Measurements from ENCODE around the gene SYT1. TPM values are rescaled to one million over a fixed set of nuclear protein-coding genes. Genes with fewer than 3 reads are reported as not detected.

SYT1 gene
- total and polyA plus RNA-seq, 2 donors (not counting 3 experiments of a cell fraction or from before 2014, with no cell fraction given) = 3.2 to 15.3 TPM

DNA sequence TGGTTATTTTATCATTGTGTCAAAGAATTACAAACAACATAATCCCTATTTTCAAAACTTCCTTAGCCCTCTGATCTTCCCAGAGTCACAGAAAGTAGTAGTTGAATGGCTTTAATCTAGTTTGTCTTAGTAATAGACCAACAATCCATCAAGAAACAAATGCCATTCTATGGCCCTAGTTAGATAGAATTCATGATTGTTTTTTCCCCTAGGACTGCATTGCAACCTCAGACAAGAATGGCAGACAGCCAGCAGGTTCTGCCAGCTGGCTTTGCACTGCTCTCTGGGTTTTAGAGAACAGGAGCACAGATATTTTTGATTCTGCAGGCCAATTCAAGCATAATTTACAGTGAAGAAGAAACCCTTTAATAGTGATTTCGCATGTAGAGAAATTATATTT lies 33.8 kb downstream of the SYT1 start:
- BruUV-seq (replicated peaks) = no TSS peak
- intact Hi-C loops (cut with micrococcal nuclease) (no loop called here), dilution Hi-C loops (cut with MboI; ENCODE audit: extremely low pct_ligation_motif_present, low sequenced_read_pairs) (no loop called here)
- Histone ChIP-seq H3K9me3 (replicated peaks; ENCODE audit: control insufficient read depth, insufficient read depth, low read length) (no peaks in the 10 kb centered on the region), H3K27me3 (ENCODE audit: control insufficient read depth in 2 of 2, insufficient read depth in 2 of 2, low read length in 2 of 2) (no peaks in the 10 kb centered on the region), H3K9ac (replicated peaks; ENCODE audit: extremely low read depth, insufficient read depth, low read length) (no peak overlapping the region), H3K4me1 (ENCODE audit: control insufficient read depth, extremely low read depth, insufficient read depth, low read length) (no peaks in the 10 kb centered on the region), H4K20me1 (replicated peaks; ENCODE audit: control insufficient read depth, extremely low read depth, insufficient read depth, low read length) (no peaks in the 10 kb centered on the region), H3K36me3 (ENCODE audit: control insufficient read depth in 2 of 2, extremely low read depth in 1 of 2, insufficient read depth in 2 of 2, low read length in 2 of 2) (no peaks in the 10 kb centered on the region), H3K4me3 (replicated peaks in 1 of 3; ENCODE audit: insufficient read depth in 1 of 3, low read depth in 1 of 3, low read length in 3 of 3) (no peak overlapping the region), H3K4me2 (ENCODE audit: insufficient read depth, low read length) (no peak overlapping the region), H3K79me2 (ENCODE audit: control insufficient read depth, insufficient read depth, low read length) (no peaks in the 10 kb centered on the region), H3K9me1 (replicated peaks; ENCODE audit: control insufficient read depth, extremely low read depth, insufficient read depth, low read length) (no peaks in the 10 kb centered on the region), H3K27ac (ENCODE audit: insufficient read depth, low read depth, low read length) (no peak overlapping the region), H2AFZ (ENCODE audit: low read depth, low read length) (no peak overlapping the region)
- TF ChIP-seq, protein P1, sequence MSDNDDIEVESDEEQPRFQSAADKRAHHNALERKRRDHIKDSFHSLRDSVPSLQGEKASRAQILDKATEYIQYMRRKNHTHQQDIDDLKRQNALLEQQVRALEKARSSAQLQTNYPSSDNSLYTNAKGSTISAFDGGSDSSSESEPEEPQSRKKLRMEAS (IDR thresholded peaks at IDR 0.05; ENCODE audit: insufficient read depth, insufficient read length) = no peak
- TF ChIP-seq MYC (IDR thresholded peaks at IDR 0.05; ENCODE audit: low read depth, low read length) = no peak
- TF ChIP-seq, protein P2, sequence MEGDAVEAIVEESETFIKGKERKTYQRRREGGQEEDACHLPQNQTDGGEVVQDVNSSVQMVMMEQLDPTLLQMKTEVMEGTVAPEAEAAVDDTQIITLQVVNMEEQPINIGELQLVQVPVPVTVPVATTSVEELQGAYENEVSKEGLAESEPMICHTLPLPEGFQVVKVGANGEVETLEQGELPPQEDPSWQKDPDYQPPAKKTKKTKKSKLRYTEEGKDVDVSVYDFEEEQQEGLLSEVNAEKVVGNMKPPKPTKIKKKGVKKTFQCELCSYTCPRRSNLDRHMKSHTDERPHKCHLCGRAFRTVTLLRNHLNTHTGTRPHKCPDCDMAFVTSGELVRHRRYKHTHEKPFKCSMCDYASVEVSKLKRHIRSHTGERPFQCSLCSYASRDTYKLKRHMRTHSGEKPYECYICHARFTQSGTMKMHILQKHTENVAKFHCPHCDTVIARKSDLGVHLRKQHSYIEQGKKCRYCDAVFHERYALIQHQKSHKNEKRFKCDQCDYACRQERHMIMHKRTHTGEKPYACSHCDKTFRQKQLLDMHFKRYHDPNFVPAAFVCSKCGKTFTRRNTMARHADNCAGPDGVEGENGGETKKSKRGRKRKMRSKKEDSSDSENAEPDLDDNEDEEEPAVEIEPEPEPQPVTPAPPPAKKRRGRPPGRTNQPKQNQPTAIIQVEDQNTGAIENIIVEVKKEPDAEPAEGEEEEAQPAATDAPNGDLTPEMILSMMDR (IDR thresholded peaks at IDR 0.05; ENCODE audit: extremely low read depth in 1 of 2, insufficient read depth in 1 of 2, low read depth in 1 of 2, low read length in 2 of 2) = no peak
- no peak for TF ChIP-seq JUN (IDR thresholded peaks at IDR 0.05; ENCODE audit: borderline replicate concordance, insufficient read depth, insufficient read length, low read depth)
- no peak for TF ChIP-seq EZH2 (IDR thresholded peaks at IDR 0.05; ENCODE audit: borderline replicate concordance, low read depth, low read length, severe bottlenecking)
- no peak for TF ChIP-seq GATA2 (IDR thresholded peaks at IDR 0.05; ENCODE audit: insufficient read depth, insufficient read length, low read depth, low read length)
- no peak for TF ChIP-seq FOS (IDR thresholded peaks at IDR 0.05; ENCODE audit: borderline replicate concordance, insufficient read depth, low read length)
- no peak for TF ChIP-seq POLR2A (IDR thresholded peaks at IDR 0.05; ENCODE audit: low read depth, low read length)
- TF ChIP-seq POLR2AphosphoS5 (IDR thresholded peaks at IDR 0.05; ENCODE audit: insufficient read depth, low read depth, low read length) = no peak
- FAIRE-seq (no peak), DNase-seq (ENCODE audit: low read depth, low spot score) (peak; percentile 37)
- ChIA-PET POLR2A (no interaction called here), CTCF (no interaction called here)

Measured in endothelial cell of umbilical vein (primary cell).